HG03097 (cell line): Measurements from ENCODE around the gene LIMS4.
"Not testable (repeated sequence)": the region's sequence is repeated elsewhere in the genome, so short reads cannot be mapped to it uniquely, and the experiment has no call there.

ENCODE experiments used
- ATAC-seq: cut with Tn5 transposase; IDR thresholded peaks from one replicate; pipeline ENCODE4 v1.9.1; 2021; ENCODE audit not compliant: unreplicated experiment, low FRiP score

Gene LIMS4

GRCh38 chr2:110472171-110473058, at the start of gene LIMS4:
Gene LIMS4 (minus strand): TSS chr2:110472816. CDS start chr2:110472778, 38 bp downstream.
- not testable (repeated sequence) for ATAC-seq

- peak; percentile 81 for ATAC-seq
These were observed 27.2 kb upstream of the LIMS4 start for GRCh38 chr2:110499755-110500377.

GRCh38 chr2:110496027-110496426, 23.4 kb upstream of the LIMS4 start:
- ATAC-seq: not testable (repeated sequence)

GRCh38 chr2:110494488-110494887, 21.9 kb upstream of the LIMS4 start:
- not testable (repeated sequence) for ATAC-seq

GRCh38 chr2:110488991-110489390, 16.4 kb upstream of the LIMS4 start:
- not testable (repeated sequence) for ATAC-seq

GRCh38 chr2:110482697-110483096, 10.1 kb upstream of the LIMS4 start:
- not testable (repeated sequence) for ATAC-seq

- not testable (repeated sequence) for ATAC-seq
These were observed 8.6 kb upstream of the LIMS4 start for GRCh38 chr2:110481200-110481599.

- ATAC-seq: not testable (repeated sequence)
These were observed 7.5 kb upstream of the LIMS4 start for GRCh38 chr2:110480084-110480483.

- not testable (repeated sequence) for ATAC-seq
These were observed 4.8 kb upstream of the LIMS4 start for GRCh38 chr2:110477370-110477769.

- ATAC-seq: not testable (repeated sequence)
These were observed 4.3 kb upstream of the LIMS4 start for GRCh38 chr2:110476952-110477351.

- not testable (repeated sequence) for ATAC-seq
These were observed 3.2 kb upstream of the LIMS4 start for GRCh38 chr2:110475627-110476359.

- ATAC-seq: peak; percentile 96
These were observed 2.3 kb upstream of the LIMS4 start for GRCh38 chr2:110474898-110475297.

- not testable (repeated sequence) for ATAC-seq
These were observed 393 bp upstream of the LIMS4 start for GRCh38 chr2:110473059-110473358.

- ATAC-seq: not testable (repeated sequence)
These were observed 3.7 kb downstream of the LIMS4 start for GRCh38 chr2:110468921-110469320.

- ATAC-seq: peak; percentile 68
These were observed 7.3 kb downstream of the LIMS4 start for GRCh38 chr2:110465312-110465711.

GRCh38 chr2:110462458-110462857, 10.2 kb downstream of the LIMS4 start:
- ATAC-seq: not testable (repeated sequence)

GRCh38 chr2:110460318-110460717, 12.3 kb downstream of the LIMS4 start:
- not testable (repeated sequence) for ATAC-seq

GRCh38 chr2:110457214-110457590, 15.4 kb downstream of the LIMS4 start:
- not testable (repeated sequence) for ATAC-seq

GRCh38 chr2:110456291-110457213, 16.1 kb downstream of the LIMS4 start:
- not testable (repeated sequence) for ATAC-seq

- not testable (repeated sequence) for ATAC-seq
These were observed 17.4 kb downstream of the LIMS4 start for GRCh38 chr2:110455080-110455670.
